GM19328 (cell line): ENCODE results near the gene ZBTB2.

Experiments used
- ATAC-seq: cut with Tn5 transposase; IDR thresholded peaks from one replicate; pipeline ENCODE4 v1.9.1; 2021; ENCODE audit warnings: mild to moderate bottlenecking, moderate library complexity; ENCODE audit not compliant: unreplicated experiment

Gene ZBTB2, protein sequence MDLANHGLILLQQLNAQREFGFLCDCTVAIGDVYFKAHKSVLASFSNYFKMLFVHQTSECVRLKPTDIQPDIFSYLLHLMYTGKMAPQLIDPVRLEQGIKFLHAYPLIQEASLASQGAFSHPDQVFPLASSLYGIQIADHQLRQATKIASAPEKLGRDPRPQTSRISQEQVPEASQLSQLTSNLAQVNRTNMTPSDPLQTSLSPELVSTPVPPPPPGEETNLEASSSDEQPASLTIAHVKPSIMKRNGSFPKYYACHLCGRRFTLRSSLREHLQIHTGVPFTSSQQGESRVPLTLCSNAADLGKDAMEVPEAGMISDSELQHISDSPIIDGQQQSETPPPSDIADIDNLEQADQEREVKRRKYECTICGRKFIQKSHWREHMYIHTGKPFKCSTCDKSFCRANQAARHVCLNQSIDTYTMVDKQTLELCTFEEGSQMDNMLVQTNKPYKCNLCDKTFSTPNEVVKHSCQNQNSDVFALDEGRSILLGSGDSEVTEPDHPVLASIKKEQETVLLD

DNA sequence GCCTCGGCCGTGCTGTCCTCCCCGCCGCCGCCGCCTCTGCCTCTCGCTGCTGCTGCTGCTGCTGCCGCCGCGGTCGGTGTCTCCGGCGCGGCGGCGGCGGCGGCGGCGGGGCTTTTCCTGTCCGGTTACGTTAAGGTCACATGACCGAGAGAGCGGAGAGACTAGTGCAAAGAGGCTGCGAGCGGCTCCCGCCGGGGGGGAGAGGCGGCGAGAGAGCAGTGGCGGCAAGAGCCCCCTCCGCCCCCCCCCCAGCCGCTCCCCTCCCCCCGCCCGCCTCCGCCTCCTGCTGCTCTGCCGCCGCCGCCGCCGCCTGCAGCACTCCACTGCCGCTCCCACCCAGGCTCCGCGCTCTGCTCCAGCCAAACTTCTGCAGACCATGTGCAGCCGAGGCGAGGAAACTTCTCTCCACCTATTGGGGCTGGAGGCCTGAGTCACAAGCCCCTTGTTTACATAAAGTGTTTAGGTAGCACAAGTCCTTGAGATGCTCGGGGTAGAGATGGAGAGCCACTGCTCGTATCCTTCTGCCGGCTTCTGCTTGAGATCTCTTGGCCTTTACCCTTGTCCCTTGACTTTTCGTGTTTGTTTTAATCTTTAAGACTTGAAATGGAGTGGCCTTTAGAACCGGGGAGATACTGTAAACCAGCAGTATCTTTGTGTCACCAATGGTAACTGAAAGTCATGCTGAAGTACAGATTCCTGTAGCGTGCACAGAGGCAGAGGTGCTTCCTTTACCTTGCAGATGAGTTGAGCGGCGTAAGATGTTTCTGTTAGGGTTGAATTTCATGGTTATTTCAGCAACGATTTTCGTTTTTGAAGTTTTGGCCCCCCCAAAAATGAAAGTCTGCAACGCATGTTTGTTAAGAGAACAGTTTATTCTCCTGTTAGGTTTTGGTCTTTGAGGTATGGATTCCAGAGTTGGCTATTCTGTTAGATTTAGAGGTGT lies at the start of gene ZBTB2:
Gene ZBTB2 (minus strand): TSS at position 89 of the 943 bp plus-strand sequence. CDS start 17,922 bp downstream, outside the sequence.
- no peak for ATAC-seq

DNA sequence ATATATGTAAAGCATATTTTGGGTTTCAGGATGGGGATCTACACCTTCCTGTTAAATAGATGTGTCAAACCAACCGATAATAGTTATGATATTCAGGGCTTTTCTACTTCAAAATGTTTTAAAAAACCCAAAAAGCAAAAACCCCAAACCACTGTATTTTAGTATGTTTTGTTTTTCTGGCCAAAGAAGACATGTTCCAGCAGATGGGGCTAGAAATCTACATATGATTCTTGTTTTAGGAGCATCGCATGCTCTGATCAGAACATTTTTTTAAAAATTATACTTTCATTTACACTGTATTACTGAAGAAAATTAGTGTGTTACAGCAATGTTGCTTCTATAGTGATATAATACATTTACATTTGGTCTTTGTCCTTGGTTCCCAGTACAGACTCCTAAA lies 49.6 kb upstream of the ZBTB2 start:
- no peak for ATAC-seq

DNA sequence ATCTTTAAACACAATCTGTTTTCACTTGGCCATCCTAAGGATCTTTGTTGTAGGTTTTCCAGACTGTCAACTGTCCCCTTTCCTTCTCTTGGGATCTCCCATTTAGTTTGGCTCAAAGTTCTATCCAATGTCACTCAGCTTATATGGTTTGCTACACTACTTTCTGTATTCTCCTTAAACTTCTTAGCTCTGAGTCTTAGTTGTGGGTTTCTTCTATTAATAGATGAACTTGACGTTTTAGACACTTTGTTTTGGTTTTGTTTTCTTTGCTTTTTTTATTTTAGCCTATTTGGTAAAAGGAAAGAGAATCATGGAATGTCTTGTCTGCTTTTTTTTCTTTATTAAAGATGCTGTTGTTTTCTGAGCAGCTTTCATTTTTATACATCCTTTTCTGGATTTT lies 49.1 kb upstream of the ZBTB2 start:
- no peak for ATAC-seq

DNA sequence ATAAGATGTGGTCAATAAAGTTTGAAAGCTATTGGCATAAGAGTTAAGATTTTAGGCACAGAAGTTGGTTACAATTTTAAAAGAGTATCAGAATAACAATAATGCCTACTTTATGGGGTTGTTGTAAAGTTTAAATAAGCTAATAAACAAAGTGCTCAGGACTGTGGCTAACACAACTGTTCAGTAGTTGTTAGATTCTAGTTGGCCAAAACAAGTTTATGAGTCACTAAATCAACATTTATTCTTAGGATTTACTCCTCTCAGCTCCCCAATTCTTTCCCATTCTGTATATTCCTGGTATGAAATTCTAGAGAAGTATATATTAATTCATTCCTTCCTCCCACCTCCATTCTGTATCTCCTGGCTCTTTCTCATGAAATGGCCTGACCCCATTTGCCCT lies 46.0 kb upstream of the ZBTB2 start:
- ATAC-seq, result no peak

DNA sequence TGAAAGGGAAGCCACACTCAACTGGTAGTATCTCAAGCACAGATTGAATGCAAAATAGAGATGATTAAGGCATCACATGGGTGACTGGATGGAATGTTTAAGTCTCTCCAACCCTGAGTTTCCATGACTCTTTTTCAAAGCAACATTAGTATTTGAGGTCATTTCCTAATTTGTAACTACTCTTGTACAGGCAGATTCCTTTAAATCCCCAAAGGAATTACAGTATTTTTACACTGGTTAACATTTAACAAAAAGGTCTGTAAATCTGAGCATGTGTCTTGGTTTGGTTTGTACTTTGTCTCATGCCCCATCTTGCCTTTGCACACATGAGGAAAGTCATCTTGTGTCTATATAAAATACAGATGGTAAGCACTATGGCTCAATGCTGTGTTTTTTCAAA lies 45.4 kb upstream of the ZBTB2 start:
- ATAC-seq, result no peak

DNA sequence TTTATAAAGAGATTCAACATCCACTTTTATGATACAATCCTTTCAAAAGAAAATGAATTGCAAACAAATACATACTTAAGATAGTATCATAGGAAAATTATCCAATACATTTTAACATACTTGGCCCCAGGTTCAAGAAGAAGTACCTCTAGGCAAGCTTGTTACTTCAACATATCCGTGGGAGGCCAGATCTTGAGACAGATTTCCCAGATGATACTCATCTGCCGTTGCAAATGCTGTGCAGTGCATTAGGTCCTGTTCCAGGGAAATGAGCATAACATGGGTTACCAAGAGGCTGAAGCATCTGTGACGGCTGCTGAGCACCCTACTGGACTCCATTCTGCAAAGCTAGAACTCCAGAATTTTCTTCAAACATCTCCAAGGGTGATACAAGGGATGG lies 44.9 kb upstream of the ZBTB2 start:
- no peak for ATAC-seq

DNA sequence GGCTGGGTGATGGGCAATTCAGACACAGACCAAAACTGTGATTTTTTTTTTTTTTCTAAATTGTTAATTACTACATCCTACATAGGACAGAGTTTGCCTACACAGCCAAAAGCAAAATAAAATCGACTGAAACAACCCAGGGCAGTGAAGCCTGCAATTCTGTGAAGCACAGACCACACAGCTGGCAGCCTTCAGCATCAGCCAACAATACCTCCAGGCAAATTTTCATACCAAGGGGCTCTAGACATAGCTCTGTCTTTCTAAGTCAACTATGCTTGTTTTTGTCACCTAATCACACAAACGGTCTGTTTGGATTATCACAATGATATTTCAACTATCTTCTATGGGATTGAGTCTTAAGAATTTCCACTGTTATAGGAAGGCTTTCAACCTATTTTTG lies 43.0 kb upstream of the ZBTB2 start:
- peak; percentile 58 for ATAC-seq

DNA sequence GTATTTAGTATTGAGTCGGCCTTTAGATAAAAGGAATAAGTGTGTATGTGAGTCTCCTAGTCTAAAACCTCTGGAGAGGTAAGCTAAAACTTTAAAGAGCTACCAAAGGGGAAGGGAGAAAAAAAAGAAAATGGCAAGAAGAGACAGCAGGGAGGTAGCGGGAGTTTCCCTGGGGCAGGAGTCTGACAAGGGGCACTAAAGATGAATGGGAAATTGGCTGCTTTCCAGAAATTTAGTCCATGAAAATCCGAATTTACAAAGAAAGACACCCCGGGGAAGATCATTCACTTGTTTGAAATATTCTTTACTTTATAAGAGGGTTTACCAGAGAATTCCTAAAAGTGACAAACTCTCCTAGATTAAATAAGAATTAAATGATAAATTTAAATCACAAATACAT lies 41.3 kb upstream of the ZBTB2 start:
- no peak for ATAC-seq

DNA sequence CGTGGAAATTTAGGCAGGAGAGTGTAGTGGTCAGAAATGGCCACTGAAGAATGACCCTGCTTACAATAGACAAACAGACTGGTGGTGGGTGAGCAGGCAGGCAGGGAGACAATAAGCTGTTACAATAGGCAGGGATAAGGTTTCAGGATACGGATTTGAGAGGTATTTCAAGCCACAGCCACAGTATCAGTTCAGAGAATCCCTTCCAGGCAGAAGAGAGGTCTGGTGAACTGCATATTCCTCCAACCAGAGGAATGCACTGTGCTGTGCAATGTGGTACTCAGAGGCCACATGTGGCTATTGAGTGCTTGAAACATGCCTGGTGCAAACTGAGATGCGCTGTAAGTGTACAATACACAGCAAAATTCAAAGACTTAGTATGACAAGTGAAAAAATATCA lies 40.0 kb upstream of the ZBTB2 start:
- no peak for ATAC-seq

DNA sequence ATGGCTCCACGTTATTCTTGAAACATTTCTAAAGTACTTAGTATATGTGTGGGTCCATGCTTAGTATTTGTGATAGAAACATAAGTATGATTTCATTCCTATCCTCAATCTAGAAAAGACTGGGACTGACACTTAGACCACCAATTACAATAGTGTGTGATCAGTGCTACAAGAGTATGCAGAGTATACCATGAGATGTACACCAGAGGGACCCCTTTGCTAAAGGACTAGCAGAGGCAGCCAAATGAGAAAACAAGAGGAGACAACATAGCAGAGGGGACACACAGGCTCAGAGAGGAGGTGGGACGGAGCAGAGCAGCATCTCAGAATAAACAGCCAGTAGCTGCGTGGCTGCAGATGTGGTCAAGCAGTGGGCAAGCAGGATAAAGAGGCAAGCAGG lies 39.5 kb upstream of the ZBTB2 start:
- no peak for ATAC-seq

DNA sequence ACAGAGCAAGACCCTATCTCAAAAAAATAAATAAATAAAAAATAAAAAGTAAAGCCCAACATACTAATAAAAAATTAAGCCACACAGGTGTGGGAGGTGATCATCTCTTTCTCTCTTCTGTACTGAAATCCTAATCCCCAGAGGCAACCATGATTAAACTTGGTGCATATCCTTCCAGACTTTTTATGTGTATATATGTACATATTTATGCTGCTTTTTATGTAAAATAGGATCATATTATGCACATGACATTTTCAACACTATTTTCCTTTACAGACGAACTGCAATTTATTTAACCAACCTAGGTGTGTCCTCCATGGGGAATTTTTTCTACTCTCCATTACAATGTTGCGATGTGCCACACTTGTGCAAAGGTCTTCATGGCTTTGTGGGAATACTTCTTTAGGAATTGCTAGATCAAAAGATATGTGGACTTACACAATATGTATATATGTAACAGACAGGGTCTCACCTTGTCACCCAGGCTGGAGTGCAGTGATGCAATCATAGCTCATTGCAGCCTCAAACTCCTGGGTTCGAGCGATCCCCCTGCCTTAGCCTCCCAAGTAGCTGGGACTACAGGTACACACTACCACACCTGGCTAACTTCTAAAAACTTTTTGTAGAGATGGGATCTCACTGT lies 36.9 kb upstream of the ZBTB2 start:
- no peak for ATAC-seq

DNA sequence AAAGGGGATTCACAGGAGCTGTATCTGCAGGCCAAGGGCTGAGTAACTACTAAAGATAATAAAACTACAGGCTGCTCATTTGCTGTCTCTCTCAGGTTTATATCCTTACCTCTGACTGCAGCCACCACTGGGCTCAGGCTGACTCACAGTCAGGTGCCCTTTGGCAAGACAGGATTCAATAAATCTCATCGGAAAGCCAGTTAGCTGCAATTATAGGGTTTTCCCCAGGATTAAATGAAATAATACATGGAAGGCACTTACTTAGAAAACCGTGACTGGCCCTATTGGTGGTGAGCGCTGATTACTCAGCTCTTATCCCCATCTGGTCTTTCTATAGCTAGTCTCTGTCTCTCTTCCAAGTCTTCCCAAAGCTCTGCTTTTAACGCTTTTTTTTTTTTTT lies 34.2 kb upstream of the ZBTB2 start:
- no peak for ATAC-seq

DNA sequence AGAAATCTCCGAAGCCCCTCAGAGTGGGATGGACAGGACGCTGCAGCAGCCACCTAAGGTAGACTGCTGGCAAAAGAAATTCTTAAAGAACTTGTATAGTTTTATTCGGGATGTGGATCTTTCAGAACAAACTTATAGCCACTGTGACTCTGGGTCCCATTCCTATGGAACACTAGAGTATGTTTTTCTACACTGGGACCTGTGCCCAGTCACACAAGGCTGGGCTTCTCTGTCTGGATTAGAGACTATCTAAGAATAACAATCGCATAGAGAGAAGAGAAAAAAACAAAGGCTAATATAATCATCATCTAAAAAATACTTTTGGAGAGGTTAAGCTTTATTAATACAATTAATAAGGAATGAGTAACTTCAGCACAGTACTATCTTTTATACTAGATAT lies 31.6 kb upstream of the ZBTB2 start:
- ATAC-seq, result no peak

DNA sequence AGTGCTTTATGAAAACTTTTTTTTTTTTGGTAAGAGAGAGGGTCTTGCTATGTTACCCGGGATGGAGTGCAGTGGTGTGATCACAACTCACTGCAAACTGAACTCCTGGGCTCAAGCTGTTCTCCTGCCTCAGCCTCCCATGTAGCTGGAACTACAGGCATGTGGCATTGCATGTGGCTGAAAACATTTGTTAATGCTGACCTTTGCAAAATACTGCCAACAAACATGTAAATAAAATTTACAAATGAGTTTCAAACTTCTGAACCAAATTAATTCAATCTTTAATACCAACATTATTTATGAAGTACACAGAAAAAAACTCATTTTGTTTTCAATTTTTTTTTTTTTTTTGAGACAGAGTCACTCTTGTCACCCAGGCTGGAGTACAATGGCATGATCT lies 26.1 kb upstream of the ZBTB2 start:
- no peak for ATAC-seq

DNA sequence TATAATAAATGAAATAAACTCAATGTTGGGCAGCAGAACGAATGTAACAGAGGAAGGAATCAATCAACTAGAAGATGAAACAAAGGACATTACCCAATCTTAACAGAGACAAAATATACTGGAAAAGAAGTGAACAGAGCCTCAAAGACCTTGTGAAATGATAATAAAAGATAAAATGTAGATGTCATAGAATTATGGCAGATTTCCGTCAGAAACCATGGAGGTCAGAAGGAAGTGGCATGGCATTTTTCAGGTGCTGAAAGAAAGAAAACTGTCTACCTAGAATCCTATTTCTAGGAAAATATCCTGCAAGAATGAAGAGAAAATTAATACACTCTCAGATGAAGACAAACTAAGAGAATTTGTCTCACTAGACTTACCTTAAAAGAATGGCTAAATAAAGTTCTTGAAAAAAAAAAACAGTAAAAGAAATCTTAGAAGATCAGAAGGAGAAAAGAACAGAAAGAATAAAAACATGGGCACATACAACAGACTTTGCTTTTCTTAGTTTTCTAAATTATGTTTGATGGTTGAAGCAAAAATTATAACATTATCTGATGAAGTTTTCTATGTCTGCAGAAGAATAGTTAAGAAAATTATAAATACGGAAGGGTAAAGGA lies 23.4 kb upstream of the ZBTB2 start:
- no peak for ATAC-seq

DNA sequence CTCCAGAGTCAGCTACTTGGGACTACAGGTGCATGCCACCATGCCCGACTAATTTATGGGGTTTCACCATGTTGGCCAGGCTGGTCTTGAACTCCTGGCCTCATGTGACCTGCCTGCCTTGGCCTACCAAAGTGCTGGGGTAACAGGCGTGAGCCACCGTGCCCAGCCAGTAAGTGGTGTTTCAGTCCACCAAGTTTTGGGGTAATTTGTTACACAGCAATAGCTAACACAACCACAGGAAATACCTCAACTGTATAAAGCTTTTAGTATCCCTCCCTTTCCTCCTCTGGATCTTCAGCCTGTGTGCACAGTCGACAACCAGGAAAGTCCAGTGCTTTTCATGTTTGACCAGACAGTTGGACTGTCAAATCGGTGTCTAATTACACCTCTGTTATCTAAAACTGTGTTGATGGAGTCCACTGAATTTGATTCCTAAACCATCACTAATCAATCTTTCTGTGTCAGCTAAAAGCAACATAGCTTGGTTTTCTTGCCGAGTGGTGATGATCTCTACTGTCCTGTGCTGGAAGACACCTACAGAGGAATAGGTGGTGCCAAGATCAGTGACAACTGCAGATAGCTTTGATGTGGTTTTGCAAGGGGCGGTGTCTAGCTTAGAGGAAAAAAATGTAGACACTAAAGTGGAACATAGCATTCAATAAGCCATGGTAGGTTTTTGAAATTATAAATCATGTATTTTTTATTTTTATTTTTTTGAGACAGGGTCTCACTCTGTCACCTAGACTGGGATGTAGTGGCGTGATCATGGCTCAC lies 22.2 kb upstream of the ZBTB2 start:
- ATAC-seq, result no peak

DNA sequence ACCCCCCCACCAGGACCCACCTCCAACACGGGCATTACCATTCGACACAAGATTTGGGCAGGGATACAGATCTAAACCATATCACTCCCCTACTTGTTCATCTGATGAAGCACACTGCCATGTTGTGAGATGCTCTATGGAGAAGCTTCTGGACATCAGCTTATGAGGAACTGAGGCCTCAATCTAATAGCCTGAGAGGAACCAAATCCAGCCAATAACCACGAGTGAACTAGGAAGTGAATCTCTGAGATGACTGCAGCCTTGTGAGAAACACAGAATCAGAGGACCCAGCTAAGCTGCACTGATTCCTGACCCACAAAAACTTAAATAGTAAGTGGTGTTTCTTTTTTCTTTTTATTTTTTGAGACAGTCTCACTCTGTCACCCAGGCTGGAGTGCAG lies 21.6 kb upstream of the ZBTB2 start:
- ATAC-seq, result no peak

DNA sequence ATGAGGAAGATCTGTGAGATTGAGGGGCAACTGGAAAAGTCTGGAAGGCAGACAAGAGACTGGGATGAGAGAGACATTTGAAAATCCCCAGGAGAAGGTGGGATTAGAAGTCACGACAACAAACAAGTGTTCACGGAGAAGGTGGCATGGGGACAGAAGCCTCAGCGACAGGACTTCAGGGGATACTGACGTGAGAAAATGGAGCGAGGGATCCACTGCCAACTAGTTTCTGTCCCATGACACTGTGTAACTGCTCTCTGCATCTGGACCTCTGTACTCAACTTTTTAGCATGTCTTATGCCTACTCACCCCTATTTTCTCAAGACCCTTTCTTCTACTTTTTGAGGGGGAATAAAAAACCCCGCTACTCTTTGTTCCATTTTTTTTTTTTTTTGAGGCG lies 18.3 kb upstream of the ZBTB2 start:
- ATAC-seq, result no peak

DNA sequence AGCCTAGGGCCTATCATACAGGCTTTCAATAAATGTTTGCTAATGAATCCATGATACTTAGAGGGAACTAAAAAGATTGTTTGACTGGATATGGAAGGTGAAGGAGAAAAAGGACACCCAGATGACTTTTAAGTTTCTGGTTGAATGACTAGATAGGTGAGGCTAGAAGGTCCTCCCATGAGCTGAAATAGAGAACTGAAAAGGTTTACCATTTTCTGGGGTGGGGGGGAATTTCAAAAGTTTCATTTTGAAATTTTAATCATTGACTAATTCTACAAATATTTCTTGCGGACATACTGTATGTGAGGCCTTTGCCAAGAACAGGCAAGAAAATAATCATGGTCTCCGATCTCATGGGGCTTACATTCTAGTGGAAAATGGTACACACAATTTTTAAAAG lies 17.9 kb upstream of the ZBTB2 start:
- no peak for ATAC-seq

DNA sequence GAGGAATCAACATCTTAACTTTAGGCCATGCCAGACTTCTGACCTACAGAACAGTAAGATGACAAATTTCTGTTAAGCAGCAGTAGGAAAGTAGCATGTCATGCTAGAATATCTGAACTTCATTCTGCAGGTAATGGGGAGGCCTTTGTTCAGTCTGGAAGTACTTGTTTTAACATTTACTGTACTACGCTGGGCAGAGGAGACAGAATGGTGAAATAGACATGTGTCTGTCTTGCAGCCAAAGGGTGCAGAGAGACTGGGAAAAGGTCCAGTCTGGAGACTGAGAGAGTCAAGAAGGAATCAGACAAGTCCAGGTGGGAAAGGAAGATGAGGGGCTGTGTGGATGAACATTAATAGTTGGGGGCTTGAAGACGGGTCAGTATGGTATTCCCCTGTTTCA lies 17.5 kb upstream of the ZBTB2 start:
- no peak for ATAC-seq
